Body of pancreas (tissue), 4 donors: Measurements from ENCODE around the gene AKTIP. TPM values are rescaled to one million over a fixed set of nuclear protein-coding genes. Genes with fewer than 3 reads are reported as not detected.
"Not testable (repeated sequence)": the region's sequence is repeated elsewhere in the genome, so short reads cannot be mapped to it uniquely, and the experiment has no call there.

Source experiments
- ATAC-seq: fragments of 150-250 bp; one replicate; pipeline ENCODE4 v1.9.1; 2016
- DNase-seq, 4 donors: peaks; one replicate each; pipeline ENCODE4 v3.0.0-alpha.2; 2019
- H3K27ac ChIP-seq, 4 donors: fragments of 200-600 bp; sonication (generic); 1 replicate in 3 of 4; 2 replicates in 1 of 4; pipeline versions ENCODE4 v1.5.1 to v1.6.1; 2016 to 2019; ENCODE audit warnings: mild to moderate bottlenecking in 1 of 4, mixed read lengths in 1 of 4, moderate library complexity in 1 of 4
- H3K27me3 ChIP-seq, 2 donors: fragments of 200-600 bp; sonication (generic); one replicate each; pipeline ENCODE4 v1.6.0; 2016; ENCODE audit warnings: mild to moderate bottlenecking in 1 of 2
- H3K36me3 ChIP-seq, 2 donors: fragments of 200-600 bp; sonication (generic); replicated peaks in 1 of 2; 2 replicates each; pipeline ENCODE4 v1.5.1; 2016; ENCODE audit warnings: low read depth in 2 of 2; ENCODE audit not compliant: insufficient read depth in 1 of 2
- H3K4me1 ChIP-seq: fragments of 200-600 bp; sonication (generic); one replicate; pipeline ENCODE4 v1.6.0; 2016
- H3K4me3 ChIP-seq, 2 donors: fragments of 200-600 bp; sonication (generic); 1 replicate in 1 of 2; 2 replicates in 1 of 2; pipeline ENCODE4 v1.5.1; 2016 to 2019
- H3K9me3 ChIP-seq, 3 donors: fragments of 200-600 bp; sonication (generic); 1 replicate in 2 of 3; 2 replicates in 1 of 3; pipeline ENCODE4 v1.5.1; 2016
- CTCF ChIP-seq, 7 experiments: fragments of 450-650 bp in 4 of 7; fragments of 200-600 bp in 3 of 7; sonication (generic) in 3 of 7; IDR thresholded peaks; one replicate each; pipeline ENCODE4 v1.5.1; 2016 to 2019; ENCODE audit warnings: antibody characterized with exemption in 7 of 7
- POLR2A ChIP-seq, 3 donors: fragments of 450-650 bp; IDR thresholded peaks; one replicate each; pipeline ENCODE4 v1.6.1; 2016; ENCODE audit warnings: antibody characterized with exemption in 3 of 3, mild to moderate bottlenecking in 2 of 3
- WGBS, 2 donors: methylation state at CpG; one replicate each; pipeline ENCODE4 v1.1.5; 2017; 5-methylcytosine and 5-hydroxymethylcytosine counted together
- intact Hi-C: fragments of 100-400 bp; cut with DNase I; formaldehyde crosslinking; loops from one replicate; pipeline ENCODE4 v1.15.1; 2023
- total RNA-seq, 2 donors: library from RNA; depleted of rRNA; stranded (reverse); fragments of >200 nt; gene quantifications; one replicate each; pipeline ENCODE4 v1.1.0, GENCODE V29; 2016

Gene AKTIP
- total RNA-seq, 2 donors from 2014 or later, result 32.2 to 40.5 TPM

- no peak for DNase-seq
- H3K27ac ChIP-seq, result no peak overlapping the region
- TF ChIP-seq POLR2A (IDR thresholded peaks at IDR 0.05), result no peak
- TF ChIP-seq CTCF (IDR thresholded peaks at IDR 0.05), result no peak
- H3K4me1 ChIP-seq, result no peaks in the 10 kb centered on the region
- 43% methylated on average over 20 to 21 of the region's 21 CpGs for WGBS, 2 donors
- no peaks in the 10 kb centered on the region for H3K36me3 ChIP-seq
- no peak for ATAC-seq
- no peaks in the 10 kb centered on the region for H3K9me3 ChIP-seq
- H3K4me3 ChIP-seq, result no peak overlapping the region
- H3K27me3 ChIP-seq, result no peaks in the 10 kb centered on the region
- intact Hi-C loops, result no loop called here
Observed at GRCh38 chr16:53542283-53542682, 39.3 kb upstream of the AKTIP start.

GRCh38 chr16:53541326-53541725 is 38.3 kb upstream of the AKTIP start:
- Histone ChIP-seq H3K27ac (no peak overlapping the region), H3K9me3 (no peaks in the 10 kb centered on the region), H3K36me3 (no peaks in the 10 kb centered on the region), H3K4me1 (no peaks in the 10 kb centered on the region), H3K4me3 (no peak overlapping the region), H3K27me3 (no peaks in the 10 kb centered on the region)
- DNase-seq (no peak), ATAC-seq (no peak)
- TF ChIP-seq CTCF (IDR thresholded peaks at IDR 0.05) (no peak), POLR2A (IDR thresholded peaks at IDR 0.05) (no peak)
- intact Hi-C loops, result no loop called here
- WGBS, 2 donors, result 82 to 84% methylated on average over 9 of the region's 9 CpGs

- H3K4me1 ChIP-seq, intact Hi-C loops, DNase-seq, ATAC-seq, H3K36me3 ChIP-seq, H3K4me3 ChIP-seq, H3K9me3 ChIP-seq, H3K27ac ChIP-seq, H3K27me3 ChIP-seq: not testable (repeated sequence)
- 72 to 77% methylated on average over 13 of the region's 13 CpGs for WGBS, 2 donors
Observed at GRCh38 chr16:53539759-53540718, 37.0 kb upstream of the AKTIP start.

GRCh38 chr16:53539346-53539745 is 36.3 kb upstream of the AKTIP start:
- H3K9me3 ChIP-seq, H3K27ac ChIP-seq, H3K4me1 ChIP-seq, DNase-seq, intact Hi-C loops, H3K36me3 ChIP-seq, H3K4me3 ChIP-seq, H3K27me3 ChIP-seq, ATAC-seq: not testable (repeated sequence)
- whole genome bisulfite sequencing, 2 donors, result 80 to 88% methylated on average over 2 to 5 of the region's 27 CpGs

GRCh38 chr16:53537626-53538025 is 34.6 kb upstream of the AKTIP start:
- Histone ChIP-seq H3K4me3 (no peak overlapping the region), H3K27ac (no peak overlapping the region), H3K27me3 (no peaks in the 10 kb centered on the region), H3K9me3 (no peaks in the 10 kb centered on the region), H3K4me1 (no peaks in the 10 kb centered on the region), H3K36me3 (no peaks in the 10 kb centered on the region)
- intact Hi-C loops, result no loop called here
- no peak for ATAC-seq
- TF ChIP-seq POLR2A (IDR thresholded peaks at IDR 0.05) (no peak), CTCF (IDR thresholded peaks at IDR 0.05) (no peak)
- no peak for DNase-seq
- WGBS, 2 donors, result 79 to 82% methylated on average over 5 of the region's 5 CpGs

- DNase-seq (no peak), ATAC-seq (no peak)
- H3K4me3 ChIP-seq, result no peak overlapping the region
- no peak for TF ChIP-seq CTCF (IDR thresholded peaks at IDR 0.05)
- TF ChIP-seq POLR2A (IDR thresholded peaks at IDR 0.05), result no peak
- 81 to 82% methylated on average over 2 of the region's 2 CpGs for WGBS, 2 donors
- H3K36me3 ChIP-seq, result no peaks in the 10 kb centered on the region
- intact Hi-C loops, result no loop called here
- no peaks in the 10 kb centered on the region for H3K9me3 ChIP-seq
- no peaks in the 10 kb centered on the region for H3K27me3 ChIP-seq
- H3K4me1 ChIP-seq, result no peaks in the 10 kb centered on the region
- no peak overlapping the region for H3K27ac ChIP-seq
Observed at GRCh38 chr16:53534206-53534605, 31.2 kb upstream of the AKTIP start.
